ENCODE data around the gene MYBPC3. TPM values are rescaled to one million over a fixed set of nuclear protein-coding genes. Genes with fewer than 3 reads are reported as not detected.

MYBPC3 gene
- total and polyA plus RNA-seq, 10 of the 15 experiments (the other 5 are each of a cell fraction or from before 2014, with no cell fraction given): 0.03 to 0.08 (median 0.03) TPM; not detected in 7

- no peak for TF ChIP-seq CHD4 (IDR thresholded peaks at IDR 0.05)
- peak; percentile 62 for TF ChIP-seq IKZF1 (conservative IDR thresholded peaks at IDR 0.05)
- no peak for TF ChIP-seq FOS (IDR thresholded peaks at IDR 0.05; ENCODE audit: borderline replicate concordance, extremely low read depth, insufficient read length)
- TF ChIP-seq IRF5 (IDR thresholded peaks at IDR 0.05; ENCODE audit: borderline replicate concordance): no peak
- peak; percentile 80 for TF ChIP-seq ZNF687 (IDR thresholded peaks at IDR 0.05)
- TF ChIP-seq WRNIP1 (IDR thresholded peaks at IDR 0.05; ENCODE audit: borderline replicate concordance, low read depth, low read length): no peak
- TF ChIP-seq MLLT1 (IDR thresholded peaks at IDR 0.05): no peak; the same call in 1 of the 2 replicates
- no peak for TF ChIP-seq HDAC6 (IDR thresholded peaks at IDR 0.05; ENCODE audit: unreplicated experiment)
- 0 out of 4 replicates have a peak, but pooled peaks of 1 of the 2 experiments have one; percentile 7 for TF ChIP-seq BHLHE40 (IDR thresholded peaks at IDR 0.05; ENCODE audit: borderline replicate concordance in 1 of 2, low read depth in 2 of 2, low read length in 1 of 2)
- 0 out of 2 replicates have a peak, but pooled peaks have one; percentile 1 for TF ChIP-seq NRF1 (conservative IDR thresholded peaks at IDR 0.05; ENCODE audit: low read depth, low read length)
- TF ChIP-seq NR2F1 (conservative IDR thresholded peaks at IDR 0.05): no peak
- TF ChIP-seq ZNF24 (IDR thresholded peaks at IDR 0.05): no peak
- no peak for TF ChIP-seq ZNF274 (IDR thresholded peaks at IDR 0.05; ENCODE audit: insufficient read depth, insufficient read length)
- no peak for TF ChIP-seq RAD21 (IDR thresholded peaks at IDR 0.05; ENCODE audit: insufficient read depth, low read depth, low read length)
- TF ChIP-seq NFYA (IDR thresholded peaks at IDR 0.05; ENCODE audit: borderline replicate concordance, low read depth, low read length): no peak
- TF ChIP-seq E4F1 (IDR thresholded peaks at IDR 0.05; ENCODE audit: borderline replicate concordance, partially characterized antibody): peak; percentile 33
Observed at GRCh38 chr11:47378010-47378835, 25.7 kb upstream of the MYBPC3 start, which contains the start of gene SPI1 (continued).

Measured in GM12878 (cell line).